GM10847 (cell line): ENCODE results near the gene ARL3.

ENCODE experiments used
- POLR2A ChIP-seq: IDR thresholded peaks from 2 replicates; pipeline ENCODE4 v1.6.1; 2011; ENCODE audit not compliant: insufficient read length; ENCODE audit errors: extremely low read depth

ARL3 gene

DNA sequence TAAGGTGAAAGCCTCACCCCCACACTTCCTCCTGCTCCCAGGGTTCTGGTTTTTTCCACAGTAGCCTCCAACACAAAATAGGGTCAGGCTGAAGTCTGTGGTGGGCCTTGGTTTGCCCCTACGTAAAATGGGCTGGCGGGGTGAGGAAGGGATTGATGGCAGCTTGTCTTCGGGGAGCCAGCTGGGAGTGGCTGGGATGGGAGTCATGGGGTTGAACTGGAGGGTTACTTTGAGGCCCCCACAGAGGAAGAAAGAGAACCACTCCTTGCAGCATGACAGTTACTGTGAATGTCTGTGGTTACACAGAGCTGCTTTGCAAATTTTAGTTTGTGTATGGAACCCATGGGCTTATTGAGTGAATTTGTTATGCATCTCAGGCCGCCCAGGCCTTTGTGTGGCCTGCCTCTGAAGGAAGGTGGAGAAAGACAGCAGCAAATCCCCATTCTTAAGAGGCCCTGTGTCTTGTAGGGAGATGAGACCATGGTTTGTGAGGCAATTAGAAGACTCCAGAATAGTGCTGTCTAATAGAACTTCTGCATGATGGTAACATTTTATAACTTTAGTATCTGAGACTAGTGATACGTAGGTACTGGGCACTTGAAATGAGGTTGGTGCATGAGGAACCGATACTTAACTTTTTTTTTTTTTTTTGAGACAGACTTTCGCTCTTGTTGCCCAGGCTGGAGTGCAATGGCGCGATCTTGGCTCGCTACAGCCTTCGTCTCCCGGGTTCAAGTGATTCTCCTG is 61.9 kb downstream of the ARL3 start:
- TF ChIP-seq POLR2A, result no peak

DNA sequence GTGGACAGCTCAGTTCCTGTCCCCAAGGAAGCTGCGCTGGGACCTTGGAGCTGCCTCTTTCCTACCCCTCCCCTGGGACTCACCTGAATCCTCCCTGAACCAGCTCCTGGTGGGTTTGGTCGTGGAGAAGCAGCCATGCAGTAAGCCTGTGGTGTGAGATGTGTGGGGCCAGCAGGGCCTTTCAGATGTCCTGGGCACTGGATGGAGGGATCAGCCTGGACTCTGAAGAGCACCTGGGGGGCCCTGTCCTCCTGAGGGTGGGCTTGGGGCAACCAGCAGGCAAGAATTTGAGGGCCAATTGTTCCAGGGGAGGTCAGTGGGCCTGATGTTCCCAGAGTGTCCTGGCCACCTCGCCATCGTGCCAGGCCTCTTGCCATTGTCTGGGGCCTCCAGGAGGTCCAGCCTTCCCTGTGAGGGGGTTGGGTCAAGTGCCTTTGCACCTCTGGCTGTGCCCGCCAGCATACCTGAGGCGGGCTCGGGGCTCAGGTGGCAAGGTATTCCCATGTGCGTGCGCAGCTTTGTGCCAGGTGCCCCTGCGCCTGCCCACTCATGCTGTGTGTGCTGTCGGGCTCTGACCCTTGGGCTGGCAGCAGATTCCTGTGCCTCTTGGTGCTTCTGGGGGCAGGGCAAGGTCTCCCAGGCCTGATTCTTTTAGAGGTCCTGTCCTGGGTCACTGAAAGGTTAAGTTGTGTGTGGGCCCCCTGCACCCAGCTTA is 62.6 kb downstream of the ARL3 start:
- no peak for TF ChIP-seq POLR2A

DNA sequence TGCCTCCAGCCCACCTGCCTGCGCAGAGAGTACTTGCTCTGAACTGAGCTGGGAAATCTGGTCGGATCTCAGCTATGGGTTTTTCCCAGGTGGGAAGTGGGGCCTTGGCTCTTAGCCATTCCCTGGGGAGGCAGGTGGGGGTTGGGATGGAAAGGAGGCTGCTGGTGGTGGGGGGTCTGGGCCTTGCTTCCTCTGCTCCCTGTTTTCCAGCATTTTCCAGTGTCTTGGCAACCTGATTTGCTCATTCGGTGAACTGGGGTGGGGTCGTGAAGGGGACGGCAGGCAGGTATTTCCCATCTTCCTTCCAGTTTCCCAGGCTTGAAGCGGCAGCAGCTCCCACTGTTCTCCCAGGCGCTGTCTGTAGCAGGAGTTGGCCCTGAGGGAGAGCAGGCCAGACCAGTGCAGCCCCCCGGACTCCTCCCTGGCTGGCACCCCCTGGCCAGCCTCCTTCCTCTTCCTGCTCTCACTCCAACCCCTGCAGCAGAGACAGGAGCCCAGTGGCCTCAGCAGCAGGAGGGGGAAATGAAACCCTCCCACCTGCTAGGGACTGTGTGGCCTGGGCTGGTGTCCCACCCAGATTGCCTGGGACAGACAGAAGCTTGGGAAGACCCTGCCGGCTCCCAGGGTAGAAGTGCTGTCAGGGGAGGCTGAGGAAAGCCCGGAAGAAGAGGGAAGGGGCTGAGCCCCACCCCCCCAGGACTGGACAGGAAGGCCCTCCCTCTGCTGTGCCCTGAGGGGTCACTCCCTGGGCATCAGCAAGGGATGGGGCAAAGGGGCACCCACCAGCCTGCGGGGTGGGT is 63.3 kb downstream of the ARL3 start:
- TF ChIP-seq POLR2A, result no peak

DNA sequence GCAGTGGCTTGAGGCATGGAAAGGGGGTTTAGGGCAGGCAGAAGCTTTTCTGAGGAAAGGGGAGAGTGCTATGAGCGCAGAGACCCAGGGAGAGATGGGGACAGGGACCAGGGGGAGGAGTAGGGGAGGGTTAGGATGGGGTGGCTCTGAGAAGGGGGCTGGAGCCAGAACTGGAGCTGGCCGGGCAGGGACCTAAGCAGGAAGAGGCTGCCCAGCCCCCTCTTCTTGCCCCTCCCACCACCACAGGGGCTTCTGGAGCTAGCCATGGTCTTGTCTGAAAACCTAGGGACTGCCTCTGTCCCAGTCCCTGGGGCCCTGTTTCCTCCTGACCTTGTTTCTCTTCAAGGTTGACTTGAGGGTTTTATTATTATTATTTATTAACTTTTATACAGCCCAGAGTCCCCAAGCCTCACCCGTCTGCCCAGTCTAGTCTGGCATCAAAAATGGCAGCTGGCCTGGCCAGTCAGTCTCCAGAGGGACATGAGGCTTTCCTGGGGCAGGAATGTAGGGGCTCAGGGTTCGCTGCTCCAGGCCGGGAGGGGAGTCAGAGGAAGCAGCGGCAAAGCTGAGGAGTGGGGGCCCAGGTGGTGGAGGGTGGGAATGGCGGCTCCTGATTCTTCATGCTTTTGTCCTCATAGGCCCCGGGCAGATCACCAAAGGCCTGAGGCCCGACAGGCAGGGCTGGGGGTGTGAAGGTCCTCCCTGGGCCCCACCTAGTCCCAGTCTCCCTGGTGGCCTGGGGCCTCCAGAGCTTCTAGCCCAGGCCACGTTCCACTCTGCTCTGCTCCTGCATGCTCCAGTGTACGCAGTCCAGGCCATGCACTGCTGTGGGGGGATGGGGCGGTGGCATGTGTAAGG is 64.2 kb downstream of the ARL3 start:
- TF ChIP-seq POLR2A, result no peak

DNA sequence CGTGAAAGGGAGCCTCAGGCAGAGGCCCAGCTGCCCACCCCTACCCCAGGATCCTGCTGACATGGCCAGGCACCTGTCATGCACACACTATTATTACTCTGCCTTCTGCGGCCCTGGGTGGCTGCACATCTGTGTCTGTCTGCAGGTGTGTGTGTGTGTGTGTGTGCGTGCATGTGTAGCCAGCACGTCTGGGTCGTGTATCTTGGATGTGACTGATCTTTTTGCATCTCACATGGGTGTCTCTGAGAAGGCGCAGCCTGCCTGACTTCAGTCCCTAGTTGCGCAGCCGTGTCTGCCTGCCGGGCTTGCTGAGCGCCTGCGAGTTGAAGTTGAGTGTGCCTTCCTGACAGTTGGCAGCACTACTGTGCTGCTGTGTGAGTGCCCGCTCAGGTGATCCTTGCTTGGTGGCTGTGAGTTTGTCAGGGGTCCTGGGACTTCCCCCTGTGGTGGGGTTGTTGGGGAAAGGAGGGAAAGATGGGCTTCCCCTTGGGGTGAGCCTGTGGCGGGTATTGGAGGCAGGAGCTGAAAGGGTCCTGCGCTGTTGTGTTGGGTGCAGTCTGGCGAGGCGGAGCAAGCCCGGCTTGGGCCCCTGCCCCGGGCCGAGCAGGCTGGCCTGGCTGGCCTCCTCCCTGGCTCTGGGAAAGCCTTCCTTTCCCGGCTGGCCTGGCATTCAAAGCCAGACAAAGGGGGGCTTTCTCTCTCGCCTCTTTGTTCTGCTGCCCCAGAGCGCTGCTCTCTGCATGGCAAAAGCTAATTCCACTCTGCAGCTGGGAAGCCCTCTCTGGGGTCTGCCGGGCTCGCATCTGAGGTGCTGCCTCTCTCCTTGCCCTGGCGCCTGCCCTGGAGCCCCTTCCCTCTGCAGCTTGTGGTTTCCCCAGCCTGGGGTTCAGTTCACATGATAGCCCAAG is 65.1 kb downstream of the ARL3 start:
- no peak for TF ChIP-seq POLR2A

DNA sequence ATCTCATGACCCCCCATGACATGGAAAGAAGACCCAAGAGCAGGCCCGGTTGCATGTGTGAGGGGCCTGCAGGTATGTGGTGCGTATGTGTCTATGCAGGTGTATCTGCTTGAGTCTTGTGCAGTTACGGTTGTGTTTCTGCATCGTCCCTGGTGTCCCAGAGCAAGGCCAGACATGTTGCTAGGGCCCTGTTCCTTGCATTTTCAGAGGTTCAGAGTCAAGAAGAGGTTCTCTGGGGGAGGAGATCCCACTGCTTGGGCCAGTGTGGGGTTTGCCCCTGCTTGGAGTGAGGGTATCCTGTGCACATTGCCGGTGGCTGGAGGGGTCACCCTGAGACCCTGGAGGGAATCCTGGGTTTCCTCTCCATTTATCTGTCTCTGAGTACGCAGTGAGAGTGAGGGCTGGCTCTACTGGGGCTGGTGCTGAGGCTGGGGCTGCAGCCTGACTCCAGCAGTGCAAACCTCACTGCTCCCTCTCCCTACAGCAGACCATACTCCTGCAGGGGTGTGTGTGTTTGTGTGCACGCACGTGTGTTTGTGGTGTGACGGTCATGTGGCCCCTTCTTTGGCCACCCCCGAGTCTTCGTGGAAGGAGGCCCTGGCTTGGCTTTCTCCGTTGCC is 65.8 kb downstream of the ARL3 start:
- no peak for TF ChIP-seq POLR2A

DNA sequence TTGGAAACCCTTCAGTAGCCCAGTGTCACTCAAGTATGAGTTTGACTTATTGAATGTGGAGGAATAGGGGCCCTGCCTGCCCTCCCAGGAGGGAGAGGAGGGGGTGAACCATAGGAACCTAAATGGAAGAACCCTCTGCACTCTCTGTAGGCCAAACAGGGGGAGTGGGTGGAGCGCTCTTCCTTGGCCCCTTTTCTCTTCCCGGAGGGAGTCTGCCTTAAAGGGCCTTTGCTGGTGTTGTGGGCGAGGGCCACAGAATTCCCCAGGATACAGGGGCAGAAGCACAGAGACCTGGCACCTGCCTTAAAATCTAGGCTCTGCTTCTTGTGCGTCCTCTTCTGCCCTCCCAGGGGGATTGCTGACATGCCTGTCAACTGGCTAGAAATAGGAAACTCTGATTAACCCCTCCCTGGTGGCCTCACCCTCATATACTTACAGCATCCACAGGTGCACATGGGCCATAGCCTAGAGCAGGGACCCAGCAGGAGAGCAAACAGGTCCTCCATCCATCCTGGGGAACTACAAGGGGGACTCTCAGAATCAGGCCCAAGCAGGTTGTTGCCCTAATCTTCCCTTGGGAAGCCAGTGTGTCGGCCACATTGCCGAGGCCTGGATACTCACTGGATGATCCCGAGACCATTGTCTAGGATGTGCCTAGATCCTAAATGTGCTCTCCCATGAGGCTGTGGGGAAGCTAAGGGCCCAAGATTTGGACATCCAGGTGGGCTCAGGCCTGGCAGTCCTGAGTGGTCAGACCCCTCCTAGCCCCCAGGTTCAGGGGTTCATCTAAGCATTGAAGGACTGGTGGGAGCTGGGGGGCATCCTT is 66.5 kb downstream of the ARL3 start:
- no peak for TF ChIP-seq POLR2A

DNA sequence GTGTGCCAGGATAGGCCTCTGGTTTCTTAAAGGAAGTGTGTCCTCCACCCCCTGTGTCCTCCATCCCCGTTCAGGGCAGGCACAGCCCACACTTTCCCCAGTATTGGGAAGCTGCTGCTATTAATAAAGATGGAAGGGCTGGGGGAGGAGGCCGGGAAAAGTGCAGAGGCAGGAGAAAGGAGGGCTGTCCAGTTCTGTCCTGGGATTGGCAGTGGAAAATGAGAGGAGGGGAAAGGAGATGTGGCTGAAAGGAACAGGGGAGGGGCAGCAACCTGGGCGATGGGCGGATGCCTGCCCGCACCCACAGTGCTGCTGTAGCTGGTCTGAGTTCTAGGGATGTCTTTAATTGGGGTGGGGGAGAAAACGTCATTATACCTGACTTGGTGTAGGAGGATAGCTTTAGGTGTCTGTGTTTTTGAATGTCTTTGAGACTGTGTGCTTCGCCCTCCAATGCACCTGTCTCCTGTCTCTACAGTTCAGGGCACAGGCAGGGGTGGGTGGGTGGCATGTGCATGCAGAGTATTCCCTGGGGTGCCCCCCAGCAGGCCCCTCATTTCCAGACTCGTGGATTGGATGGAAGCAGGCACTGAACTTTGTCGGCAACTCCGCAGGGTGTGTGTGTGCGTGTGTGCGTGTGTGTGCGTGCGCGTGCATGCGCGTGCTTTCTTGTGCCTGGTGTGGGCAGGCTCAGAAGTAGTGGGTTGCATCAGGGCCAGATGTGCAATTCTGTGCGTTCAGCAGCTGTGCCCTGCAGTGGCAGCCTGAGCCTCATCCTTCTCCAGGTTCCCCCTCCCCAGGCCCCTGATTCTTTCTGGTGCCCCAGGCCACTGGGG is 67.4 kb downstream of the ARL3 start:
- TF ChIP-seq POLR2A, result no peak

DNA sequence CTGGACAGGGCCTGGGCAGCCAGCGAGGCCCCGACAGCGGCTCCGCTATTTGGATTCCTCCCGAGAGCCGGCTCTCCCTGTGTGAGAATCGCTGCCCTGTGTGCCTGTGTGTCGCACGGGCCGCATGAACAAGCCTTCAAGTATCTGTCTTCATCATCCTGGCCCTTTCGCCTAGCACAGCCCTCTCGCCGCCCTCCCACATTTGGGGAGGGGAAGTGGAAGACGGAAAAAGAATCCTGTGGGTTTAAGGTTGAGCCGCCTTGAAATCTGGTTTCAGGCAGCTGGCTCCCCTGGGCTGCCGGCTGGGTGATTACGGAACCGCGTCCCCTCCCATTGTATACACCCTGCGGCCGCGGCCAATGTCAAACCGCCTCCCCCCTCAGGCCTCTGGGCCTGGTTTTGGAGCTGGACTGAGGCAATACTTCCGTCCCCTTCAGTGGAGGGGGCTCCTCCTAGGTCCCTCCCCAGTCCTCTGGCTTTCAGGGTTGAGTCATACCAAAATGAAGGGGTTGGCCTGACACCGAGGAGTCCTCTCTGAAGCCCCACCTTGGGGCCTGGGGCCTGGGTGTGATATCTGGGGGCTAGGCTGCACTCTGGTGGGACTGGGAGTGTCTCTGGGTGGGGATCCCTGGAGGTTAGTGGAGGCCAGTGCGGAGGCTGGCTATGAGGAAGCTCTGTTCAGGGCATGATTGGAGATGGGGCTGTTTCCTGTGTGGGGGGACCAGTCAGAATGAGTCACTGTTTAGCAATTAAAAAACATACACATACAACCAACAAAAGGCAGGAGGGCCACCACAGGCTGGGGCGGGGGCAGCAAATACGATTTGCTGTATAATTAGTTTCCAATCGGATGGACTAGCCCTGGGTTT is 68.2 kb downstream of the ARL3 start:
- TF ChIP-seq POLR2A, result peak; percentile 88

DNA sequence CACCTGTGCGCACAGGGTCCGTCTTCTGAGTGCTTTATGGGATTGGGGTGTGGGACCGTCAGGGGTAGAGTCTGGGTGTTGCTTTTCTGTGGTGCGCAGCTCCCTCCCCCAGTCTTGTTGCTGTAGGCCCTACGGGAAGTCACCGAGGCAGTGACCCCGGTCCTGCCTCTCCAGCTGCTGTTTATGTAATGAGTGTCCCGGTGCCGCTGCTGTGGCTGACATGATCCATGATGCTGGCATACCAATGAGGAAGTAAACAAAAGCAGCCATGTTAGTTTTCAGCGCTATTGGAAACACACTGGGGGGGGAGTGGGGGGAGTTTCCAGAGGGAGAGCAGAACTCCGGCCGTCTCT is 68.8 kb downstream of the ARL3 start:
- TF ChIP-seq POLR2A, result no peak
